ENCODE measurements around the gene FAF1.

DNA sequence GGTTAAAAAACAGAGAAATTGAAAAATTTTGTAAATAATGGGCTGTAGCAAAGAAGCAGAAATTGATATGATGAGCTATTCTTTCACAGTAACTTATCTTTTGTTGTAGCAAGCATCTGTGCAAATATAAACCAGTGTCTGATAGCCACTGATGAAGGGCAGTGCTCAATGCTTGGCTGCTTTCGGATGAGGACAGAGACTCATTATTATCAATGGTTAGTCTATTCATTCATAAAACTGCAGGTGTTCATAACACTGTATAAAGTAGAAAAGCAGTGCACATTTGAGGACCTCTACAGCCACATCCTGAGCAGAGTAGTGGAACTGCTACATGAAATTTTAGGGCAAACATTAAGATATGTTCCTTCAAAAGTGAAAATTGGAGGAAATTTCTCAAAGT, 107.2 kb downstream of the FAF1 start:
- no peak for TF ChIP-seq CEBPB (tag; IDR thresholded peaks at IDR 0.05)
- TF ChIP-seq ZFP1 (CRISPR knock-in tag; IDR thresholded peaks at IDR 0.05) = no peak
- TF ChIP-seq, protein P1, sequence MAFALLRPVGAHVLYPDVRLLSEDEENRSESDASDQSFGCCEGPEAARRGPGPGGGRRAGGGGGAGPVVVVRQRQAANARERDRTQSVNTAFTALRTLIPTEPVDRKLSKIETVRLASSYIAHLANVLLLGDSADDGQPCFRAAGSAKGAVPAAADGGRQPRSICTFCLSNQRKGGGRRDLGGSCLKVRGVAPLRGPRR (CRISPR knock-in tag; IDR thresholded peaks at IDR 0.05) = no peak
- TF ChIP-seq, protein P2, sequence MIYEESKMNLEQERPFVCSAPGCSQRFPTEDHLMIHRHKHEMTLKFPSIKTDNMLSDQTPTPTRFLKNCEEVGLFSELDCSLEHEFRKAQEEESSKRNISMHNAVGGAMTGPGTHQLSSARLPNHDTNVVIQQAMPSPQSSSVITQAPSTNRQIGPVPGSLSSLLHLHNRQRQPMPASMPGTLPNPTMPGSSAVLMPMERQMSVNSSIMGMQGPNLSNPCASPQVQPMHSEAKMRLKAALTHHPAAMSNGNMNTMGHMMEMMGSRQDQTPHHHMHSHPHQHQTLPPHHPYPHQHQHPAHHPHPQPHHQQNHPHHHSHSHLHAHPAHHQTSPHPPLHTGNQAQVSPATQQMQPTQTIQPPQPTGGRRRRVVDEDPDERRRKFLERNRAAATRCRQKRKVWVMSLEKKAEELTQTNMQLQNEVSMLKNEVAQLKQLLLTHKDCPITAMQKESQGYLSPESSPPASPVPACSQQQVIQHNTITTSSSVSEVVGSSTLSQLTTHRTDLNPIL (CRISPR knock-in tag; IDR thresholded peaks at IDR 0.05) = no peak
- TF ChIP-seq FOSL1 (tag; conservative IDR thresholded peaks at IDR 0.05) = no peak
- TF ChIP-seq HSF4 (CRISPR knock-in tag; IDR thresholded peaks at IDR 0.05; ENCODE audit: borderline replicate concordance) = no peak
- TF ChIP-seq, protein P3, sequence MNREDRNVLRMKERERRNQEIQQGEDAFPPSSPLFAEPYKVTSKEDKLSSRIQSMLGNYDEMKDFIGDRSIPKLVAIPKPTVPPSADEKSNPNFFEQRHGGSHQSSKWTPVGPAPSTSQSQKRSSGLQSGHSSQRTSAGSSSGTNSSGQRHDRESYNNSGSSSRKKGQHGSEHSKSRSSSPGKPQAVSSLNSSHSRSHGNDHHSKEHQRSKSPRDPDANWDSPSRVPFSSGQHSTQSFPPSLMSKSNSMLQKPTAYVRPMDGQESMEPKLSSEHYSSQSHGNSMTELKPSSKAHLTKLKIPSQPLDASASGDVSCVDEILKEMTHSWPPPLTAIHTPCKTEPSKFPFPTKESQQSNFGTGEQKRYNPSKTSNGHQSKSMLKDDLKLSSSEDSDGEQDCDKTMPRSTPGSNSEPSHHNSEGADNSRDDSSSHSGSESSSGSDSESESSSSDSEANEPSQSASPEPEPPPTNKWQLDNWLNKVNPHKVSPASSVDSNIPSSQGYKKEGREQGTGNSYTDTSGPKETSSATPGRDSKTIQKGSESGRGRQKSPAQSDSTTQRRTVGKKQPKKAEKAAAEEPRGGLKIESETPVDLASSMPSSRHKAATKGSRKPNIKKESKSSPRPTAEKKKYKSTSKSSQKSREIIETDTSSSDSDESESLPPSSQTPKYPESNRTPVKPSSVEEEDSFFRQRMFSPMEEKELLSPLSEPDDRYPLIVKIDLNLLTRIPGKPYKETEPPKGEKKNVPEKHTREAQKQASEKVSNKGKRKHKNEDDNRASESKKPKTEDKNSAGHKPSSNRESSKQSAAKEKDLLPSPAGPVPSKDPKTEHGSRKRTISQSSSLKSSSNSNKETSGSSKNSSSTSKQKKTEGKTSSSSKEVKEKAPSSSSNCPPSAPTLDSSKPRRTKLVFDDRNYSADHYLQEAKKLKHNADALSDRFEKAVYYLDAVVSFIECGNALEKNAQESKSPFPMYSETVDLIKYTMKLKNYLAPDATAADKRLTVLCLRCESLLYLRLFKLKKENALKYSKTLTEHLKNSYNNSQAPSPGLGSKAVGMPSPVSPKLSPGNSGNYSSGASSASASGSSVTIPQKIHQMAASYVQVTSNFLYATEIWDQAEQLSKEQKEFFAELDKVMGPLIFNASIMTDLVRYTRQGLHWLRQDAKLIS (CRISPR knock-in tag; IDR thresholded peaks at IDR 0.05) = no peak
- TF ChIP-seq, protein P4, sequence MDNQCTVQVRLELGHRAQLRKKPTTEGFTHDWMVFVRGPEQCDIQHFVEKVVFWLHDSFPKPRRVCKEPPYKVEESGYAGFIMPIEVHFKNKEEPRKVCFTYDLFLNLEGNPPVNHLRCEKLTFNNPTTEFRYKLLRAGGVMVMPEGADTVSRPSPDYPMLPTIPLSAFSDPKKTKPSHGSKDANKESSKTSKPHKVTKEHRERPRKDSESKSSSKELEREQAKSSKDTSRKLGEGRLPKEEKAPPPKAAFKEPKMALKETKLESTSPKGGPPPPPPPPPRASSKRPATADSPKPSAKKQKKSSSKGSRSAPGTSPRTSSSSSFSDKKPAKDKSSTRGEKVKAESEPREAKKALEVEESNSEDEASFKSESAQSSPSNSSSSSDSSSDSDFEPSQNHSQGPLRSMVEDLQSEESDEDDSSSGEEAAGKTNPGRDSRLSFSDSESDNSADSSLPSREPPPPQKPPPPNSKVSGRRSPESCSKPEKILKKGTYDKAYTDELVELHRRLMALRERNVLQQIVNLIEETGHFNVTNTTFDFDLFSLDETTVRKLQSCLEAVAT (IDR thresholded peaks at IDR 0.05) = no peak
- no peak for TF ChIP-seq TCF7 (IDR thresholded peaks at IDR 0.05; ENCODE audit: borderline replicate concordance)
- TF ChIP-seq, protein P5, sequence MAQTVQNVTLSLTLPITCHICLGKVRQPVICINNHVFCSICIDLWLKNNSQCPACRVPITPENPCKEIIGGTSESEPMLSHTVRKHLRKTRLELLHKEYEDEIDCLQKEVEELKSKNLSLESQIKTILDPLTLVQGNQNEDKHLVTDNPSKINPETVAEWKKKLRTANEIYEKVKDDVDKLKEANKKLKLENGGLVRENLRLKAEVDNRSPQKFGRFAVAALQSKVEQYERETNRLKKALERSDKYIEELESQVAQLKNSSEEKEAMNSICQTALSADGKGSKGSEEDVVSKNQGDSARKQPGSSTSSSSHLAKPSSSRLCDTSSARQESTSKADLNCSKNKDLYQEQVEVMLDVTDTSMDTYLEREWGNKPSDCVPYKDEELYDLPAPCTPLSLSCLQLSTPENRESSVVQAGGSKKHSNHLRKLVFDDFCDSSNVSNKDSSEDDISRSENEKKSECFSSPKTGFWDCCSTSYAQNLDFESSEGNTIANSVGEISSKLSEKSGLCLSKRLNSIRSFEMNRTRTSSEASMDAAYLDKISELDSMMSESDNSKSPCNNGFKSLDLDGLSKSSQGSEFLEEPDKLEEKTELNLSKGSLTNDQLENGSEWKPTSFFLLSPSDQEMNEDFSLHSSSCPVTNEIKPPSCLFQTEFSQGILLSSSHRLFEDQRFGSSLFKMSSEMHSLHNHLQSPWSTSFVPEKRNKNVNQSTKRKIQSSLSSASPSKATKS (CRISPR knock-in tag; IDR thresholded peaks at IDR 0.05) = no peak
- no peak for TF ChIP-seq ETV1 (tag; conservative IDR thresholded peaks at IDR 0.05; ENCODE audit: low read depth)

Data from K562 (cell line).